ENCODE measurements around the gene PTBP3.

PTBP3 gene

DNA sequence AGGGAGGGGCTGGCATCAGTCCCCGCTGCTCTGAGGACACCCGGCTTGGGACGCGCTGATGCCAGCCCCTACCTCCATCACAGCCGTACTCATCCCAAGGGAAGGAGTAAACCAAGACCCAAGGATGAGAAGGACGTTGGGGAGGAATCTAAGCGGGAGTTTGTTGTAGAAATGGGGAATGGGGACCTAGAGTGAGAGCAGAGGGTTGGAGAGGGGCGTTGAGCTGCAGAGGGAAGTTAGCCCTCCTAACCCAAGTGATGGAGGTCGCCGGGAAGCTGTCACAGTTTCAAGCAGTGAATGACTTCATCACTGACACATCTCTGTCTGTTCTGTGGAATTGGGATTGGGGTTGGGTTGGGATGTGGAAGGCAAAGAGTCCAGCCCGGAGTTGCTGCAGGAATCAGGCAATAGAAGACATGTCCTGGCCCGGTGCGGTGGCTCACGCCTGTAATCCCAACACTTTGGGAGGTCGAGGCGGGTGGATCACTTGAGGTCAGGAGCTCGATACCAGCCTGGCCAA, 157.6 kb downstream of the PTBP3 start:
- DNase-seq (ENCODE audit: insufficient read length, low spot score) (no peak), FAIRE-seq (no peak)
- TF ChIP-seq POLR2A (IDR thresholded peaks at IDR 0.05; ENCODE audit: low read depth, low read length): no peak

DNA sequence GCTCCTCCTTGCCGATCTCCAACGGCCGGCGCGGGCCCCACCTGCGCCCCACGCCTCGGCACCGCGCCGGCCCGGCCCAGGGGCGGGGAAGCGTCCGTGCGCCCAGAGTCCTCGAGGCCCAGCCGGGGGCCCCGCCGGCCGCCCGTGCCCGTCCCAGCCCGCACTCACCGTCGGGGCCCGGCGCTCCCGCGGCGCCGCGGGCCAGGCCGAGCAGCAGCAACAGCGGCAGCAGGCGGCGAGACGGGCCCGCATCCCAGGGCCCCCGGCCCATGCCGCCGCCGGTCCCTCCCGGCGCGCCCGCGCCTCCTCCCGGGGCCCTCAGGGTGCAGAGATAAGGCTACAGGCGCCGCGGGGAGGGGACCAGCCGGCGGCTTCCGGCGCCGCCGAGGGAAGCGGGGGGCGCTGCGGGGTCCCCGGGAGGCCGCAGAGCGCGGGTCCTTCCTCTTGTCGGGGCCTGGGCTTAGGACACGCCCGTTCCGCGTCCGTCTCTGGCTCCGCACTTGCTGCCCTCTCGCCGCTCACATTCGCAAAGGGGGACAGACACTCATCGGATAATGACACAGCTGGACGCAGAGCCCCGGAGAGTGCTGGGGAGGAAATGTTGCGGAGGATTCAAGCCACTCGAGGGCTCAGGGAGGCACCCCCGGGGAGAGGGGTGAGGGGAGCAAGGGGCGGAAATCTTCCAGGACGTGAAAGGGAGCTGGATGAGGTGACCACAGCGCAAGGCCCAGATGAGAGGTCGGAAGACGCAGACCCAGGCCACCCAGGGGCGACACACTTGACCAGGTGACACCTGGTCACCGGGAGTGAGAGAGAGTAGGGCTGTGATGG, 158.2 kb downstream of the PTBP3 start, which contains the start of gene SUSD1:
Gene SUSD1, minus strand, starts transcription at position 333 of the 831 bp plus-strand sequence. Its CDS starts 62 bp downstream, at position 271.
- no peak for TF ChIP-seq POLR2A (IDR thresholded peaks at IDR 0.05; ENCODE audit: low read depth, low read length)
- DNase-seq (ENCODE audit: insufficient read length, low spot score) (peak; percentile 45), FAIRE-seq (no peak)

DNA sequence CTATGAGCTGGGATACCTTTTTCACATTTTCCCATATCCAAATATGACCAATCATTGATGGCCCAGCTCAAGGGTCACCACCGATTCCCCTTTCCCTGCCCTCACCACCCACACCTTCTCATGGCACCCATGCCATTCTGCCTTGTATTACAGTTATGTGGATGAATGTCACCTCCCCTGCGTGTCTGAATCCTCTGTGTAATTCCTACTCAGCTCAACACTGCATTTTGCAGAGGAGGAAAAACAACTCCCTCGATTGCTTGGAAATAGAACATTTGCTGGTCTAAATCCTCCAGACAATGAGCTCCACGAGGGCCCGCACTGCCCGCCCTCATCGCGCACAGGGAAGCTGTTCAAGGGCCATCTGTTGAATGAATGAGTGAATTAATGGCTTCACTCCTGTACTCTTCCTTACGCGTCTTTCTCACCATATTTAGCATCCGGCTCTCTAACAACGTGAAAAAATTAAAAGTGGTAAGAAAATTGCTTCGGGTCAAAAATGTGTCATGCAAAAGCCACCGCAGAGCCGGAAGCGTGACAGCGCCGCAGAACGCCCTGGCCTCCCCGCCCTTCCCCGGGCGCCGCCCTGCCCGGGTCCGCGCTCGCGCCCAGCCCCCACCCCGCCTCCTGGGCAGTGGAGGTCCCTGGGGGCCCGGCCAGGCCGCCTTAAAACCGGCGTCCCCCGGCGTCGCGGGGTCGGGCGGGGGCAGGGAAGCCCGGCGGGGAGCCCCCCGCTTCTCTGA, 159.0 kb downstream of the PTBP3 start:
- FAIRE-seq: peak; percentile 65
- no peak for TF ChIP-seq POLR2A (IDR thresholded peaks at IDR 0.05; ENCODE audit: low read depth, low read length)
- peak; percentile 77 for DNase-seq (ENCODE audit: insufficient read length, low spot score)

DNA sequence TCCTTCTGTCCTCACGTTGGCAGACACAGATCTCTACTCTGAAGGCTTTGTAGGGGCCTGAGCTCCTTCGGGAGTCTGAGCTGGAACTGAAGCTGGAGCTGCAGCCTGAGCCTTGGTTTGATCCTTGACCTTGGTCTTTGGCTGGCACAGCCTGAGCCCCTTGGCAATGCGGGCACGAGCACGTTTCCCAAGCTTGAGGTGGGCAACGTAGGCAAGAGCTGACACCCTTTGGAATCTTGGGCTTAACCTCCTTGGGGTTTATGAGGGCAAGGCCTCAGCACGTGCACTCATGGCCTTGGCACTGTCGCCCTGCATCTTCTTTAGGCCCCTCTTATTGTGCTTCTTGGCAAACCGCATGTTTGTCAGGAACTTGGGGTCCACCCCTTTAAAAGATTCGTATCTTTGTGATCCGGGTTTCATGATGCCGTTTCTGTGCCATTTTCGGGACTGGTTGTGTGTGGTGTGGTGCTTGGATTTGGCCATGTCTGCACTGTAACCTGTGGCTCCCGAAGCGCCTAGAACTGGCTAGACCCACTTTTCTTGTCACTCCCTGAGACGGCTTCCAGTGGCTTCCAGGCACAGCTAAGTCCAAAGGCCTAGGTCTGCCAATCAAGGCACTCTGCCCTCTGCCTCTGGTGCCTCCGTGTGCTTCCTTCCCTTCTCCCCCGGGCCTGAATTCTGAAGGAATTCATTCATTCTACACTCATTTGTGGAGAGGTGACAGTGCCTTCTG, 159.8 kb downstream of the PTBP3 start:
- FAIRE-seq: no peak
- no peak for DNase-seq (ENCODE audit: insufficient read length, low spot score)

DNA sequence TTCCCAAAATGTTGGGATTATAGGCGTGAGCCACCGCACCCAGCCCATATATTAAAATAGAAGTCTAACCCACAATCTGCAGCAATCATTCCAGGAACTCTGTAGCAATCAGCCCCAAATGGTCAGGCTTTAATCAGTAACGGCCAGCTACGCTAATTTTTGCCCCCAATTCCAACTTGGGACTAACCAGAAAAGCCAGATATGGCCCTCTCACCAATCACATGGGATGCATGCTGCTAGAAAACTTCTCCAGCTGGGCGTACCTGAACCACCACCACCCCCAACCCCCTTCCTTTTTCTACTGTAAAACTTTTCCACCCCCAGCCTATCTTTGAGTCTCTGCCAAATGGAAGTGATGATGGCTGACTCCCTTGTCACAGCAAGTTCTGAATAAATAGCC, 162.5 kb downstream of the PTBP3 start:
- TF ChIP-seq POLR2A (IDR thresholded peaks at IDR 0.05; ENCODE audit: low read depth, low read length): no peak
- FAIRE-seq: no peak
- DNase-seq (ENCODE audit: insufficient read length, low spot score): no peak

More for the DNA sequence above, 159.8 kb downstream of the PTBP3 start:
- no peak for TF ChIP-seq POLR2A (IDR thresholded peaks at IDR 0.05; ENCODE audit: low read depth, low read length)

DNA sequence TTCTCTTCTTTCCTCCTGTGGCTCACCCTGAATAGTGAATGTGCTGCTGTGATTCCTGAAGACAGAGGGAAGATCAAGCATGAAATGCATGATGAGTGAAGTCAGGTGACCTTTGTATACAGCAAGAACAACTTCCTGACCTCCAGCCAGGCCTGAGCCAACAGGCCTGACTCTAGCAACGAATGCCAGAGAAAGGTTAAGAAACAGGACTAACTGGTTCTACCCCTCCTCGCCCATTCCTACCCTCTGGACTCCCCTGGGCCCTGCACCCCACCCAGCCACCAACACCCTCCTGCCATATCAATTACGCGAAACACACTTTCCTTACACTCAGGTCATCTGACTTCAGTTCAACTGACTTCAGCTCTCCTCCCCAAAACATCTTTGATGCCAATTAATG, 163.2 kb downstream of the PTBP3 start:
- DNase-seq (ENCODE audit: insufficient read length, low spot score): no peak
- no peak for FAIRE-seq
- no peak for TF ChIP-seq POLR2A (IDR thresholded peaks at IDR 0.05; ENCODE audit: low read depth, low read length)

DNA sequence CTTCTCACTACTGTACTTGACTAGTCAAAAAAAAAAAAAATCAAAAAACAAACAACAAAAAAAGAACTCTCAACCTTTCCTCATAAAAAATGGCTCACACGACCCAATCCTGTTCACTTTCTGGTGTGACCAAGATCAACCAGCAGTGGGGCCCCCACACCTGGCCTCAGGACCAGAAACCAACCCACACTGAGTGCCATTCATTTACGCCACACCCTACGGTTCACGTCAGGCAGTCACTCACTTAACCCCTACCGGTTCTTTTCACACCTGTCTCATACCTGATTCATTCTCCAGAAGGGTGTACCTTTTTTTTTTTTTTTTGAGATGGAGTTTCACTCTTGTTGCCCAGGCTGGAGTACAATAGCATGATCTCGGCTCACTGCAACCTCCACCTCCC, 164.1 kb downstream of the PTBP3 start:
- FAIRE-seq: no peak
- TF ChIP-seq POLR2A (IDR thresholded peaks at IDR 0.05; ENCODE audit: low read depth, low read length): no peak
- no peak for DNase-seq (ENCODE audit: insufficient read length, low spot score)

DNA sequence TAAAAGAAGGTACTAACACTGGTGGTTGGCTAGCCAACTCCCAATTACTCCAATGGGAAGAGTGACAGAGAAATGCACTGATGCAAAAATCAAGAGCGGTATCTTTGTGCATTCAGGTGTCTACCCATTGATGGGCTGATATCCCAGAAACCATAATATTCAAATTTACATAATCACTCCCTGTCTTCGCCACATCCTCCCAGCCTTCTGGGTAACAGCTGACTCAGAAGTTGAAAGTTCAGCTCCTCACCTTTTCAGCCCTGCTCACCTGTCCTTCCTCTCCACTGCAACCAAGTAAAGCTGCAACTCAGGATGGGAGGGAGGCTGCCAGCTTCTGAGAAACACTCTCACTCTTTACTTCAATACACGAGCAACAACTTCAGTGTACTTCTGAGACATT, 165.2 kb downstream of the PTBP3 start:
- DNase-seq (ENCODE audit: insufficient read length, low spot score) (no peak), FAIRE-seq (no peak)
- no peak for TF ChIP-seq POLR2A (IDR thresholded peaks at IDR 0.05; ENCODE audit: low read depth, low read length)
